C4-2B (cell line): ENCODE measurements around the gene ECHDC1.

ENCODE experiments used
- H3K27ac ChIP-seq: fragments of 450-650 bp; 2 replicates; pipeline ENCODE4 v1.5.1; 2017
- ZFX ChIP-seq: fragments of 450-650 bp; IDR thresholded peaks from 2 replicates; pipeline ENCODE4 v1.6.1; 2017
- TF ChIP-seq, protein P1 (sequence below): fragments of 450-650 bp; conservative IDR thresholded peaks from 2 replicates; pipeline ENCODE4 v1.5.1; 2017; ENCODE audit warnings: mild to moderate bottlenecking

ECHDC1 gene

DNA sequence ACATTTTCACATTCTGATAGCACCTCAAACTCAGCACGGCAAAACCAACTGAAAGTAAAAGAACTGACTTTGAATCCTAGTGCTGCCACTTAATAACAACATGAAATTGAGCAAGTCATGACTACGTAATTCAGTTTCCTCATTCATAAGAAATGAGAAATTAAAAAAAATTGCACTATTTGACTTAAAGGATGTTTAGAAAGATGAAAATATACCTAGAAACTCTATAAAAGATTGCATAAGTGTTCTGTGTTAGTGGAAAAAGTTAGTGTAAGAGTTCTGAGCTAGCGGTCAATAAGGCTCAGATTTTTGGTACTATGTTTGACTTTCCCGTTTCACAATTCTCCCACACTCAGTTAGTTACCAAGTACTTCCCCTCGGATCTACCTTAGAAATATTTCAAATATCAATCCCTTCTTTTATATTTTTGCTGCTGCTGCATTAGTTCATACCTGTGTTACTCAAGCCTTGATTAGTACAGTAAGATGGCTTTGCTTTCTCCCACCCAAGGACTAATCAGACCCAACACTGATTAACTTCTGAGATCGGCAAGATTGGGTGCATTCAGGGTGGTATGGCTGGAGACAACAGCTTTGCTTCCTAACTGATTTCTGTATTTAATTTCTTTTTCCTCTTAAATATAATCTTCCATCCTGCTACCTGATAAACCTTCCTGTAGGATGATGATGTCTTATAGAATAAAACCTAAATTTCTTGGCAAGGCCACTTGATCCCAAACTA lies 25.9 kb downstream of the ECHDC1 start:
- no peak overlapping the region for H3K27ac ChIP-seq

DNA sequence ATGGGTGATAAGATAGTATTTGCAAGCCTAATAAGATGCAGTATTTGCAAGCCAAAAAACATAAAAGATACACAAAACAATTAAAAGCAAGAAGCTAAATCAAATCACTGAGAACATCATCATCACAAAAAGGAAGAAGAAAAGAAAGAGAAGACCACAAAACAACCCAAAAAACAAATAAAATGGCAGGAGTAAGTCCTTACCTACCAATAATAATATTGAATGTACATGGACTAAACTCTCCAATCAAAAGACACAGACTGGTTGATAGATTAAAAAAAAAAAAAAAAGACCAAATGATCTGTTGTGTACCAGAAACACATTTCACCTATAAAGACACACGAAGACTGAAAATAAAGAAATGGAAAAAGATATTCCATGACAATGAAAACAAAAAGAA lies 37.7 kb downstream of the ECHDC1 start:
- TF ChIP-seq, protein P1, sequence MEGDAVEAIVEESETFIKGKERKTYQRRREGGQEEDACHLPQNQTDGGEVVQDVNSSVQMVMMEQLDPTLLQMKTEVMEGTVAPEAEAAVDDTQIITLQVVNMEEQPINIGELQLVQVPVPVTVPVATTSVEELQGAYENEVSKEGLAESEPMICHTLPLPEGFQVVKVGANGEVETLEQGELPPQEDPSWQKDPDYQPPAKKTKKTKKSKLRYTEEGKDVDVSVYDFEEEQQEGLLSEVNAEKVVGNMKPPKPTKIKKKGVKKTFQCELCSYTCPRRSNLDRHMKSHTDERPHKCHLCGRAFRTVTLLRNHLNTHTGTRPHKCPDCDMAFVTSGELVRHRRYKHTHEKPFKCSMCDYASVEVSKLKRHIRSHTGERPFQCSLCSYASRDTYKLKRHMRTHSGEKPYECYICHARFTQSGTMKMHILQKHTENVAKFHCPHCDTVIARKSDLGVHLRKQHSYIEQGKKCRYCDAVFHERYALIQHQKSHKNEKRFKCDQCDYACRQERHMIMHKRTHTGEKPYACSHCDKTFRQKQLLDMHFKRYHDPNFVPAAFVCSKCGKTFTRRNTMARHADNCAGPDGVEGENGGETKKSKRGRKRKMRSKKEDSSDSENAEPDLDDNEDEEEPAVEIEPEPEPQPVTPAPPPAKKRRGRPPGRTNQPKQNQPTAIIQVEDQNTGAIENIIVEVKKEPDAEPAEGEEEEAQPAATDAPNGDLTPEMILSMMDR = no peak
- no peak for TF ChIP-seq ZFX
- H3K27ac ChIP-seq = no peak overlapping the region

More for the DNA sequence above, 25.9 kb downstream of the ECHDC1 start:
- TF ChIP-seq, protein P1 = no peak
- no peak for TF ChIP-seq ZFX

DNA sequence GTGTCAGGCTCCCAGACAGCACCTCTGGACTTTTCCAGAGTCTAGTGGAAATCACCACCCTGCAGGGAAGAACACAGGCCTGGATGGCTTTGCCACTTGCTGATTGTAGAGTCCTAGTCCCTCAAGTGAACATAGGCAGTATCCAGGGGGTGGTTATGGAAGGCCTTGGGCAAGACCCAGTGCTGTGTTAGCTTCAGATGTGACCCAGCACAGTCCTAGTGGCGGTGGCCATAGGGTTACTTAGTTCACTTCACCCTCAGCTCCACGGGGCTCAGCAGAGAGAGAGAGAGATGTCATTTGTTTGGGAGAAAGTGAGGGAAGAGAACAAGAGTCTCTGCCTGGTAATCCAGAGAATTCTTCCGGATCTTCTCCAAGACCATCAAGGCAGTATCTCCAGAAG lies 39.5 kb downstream of the ECHDC1 start:
- TF ChIP-seq, protein P1 = no peak
- TF ChIP-seq ZFX = no peak
- H3K27ac ChIP-seq = no peak overlapping the region

DNA sequence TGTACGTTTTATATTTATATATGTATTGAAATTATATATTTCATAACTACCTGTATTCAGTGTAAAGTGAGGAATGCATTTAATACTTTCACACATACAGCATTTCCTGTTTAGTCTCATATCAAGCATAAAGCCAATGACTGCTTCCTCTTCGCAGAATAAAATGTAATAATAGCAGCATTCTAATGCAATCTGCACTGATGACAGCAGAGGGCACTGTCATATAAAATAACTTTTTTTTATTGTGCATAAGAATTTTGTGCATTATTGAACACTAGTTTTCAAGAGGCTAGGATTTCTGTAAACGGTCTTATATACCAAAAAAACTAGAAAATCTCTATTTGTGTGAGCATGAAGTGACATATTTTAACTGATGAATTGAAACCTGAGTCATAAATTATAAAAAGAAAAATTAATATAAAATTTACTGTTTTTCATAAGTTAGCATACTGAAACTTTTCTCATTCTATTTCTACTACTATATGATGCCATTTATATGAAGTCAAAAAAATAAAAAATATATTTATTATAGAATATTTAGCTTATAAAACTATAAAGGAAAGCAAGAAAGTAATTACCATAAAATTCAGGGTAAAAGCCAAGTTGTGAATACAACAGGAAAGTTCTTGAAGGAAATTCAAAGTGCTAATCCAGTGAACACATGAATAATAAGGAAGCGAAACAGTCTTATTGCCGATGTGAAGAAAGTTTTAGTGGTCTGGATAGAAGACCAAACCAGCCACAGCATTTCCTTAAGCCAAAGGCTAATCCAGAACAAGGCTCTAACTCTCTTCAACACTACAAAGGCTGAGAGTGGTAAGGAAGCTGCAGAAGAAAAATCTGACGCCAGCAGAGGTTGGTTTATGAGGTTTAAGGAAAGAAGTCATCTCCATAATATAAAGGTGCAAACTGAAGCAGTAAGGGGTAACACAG lies 40.4 kb downstream of the ECHDC1 start:
- H3K27ac ChIP-seq = no peak overlapping the region

DNA sequence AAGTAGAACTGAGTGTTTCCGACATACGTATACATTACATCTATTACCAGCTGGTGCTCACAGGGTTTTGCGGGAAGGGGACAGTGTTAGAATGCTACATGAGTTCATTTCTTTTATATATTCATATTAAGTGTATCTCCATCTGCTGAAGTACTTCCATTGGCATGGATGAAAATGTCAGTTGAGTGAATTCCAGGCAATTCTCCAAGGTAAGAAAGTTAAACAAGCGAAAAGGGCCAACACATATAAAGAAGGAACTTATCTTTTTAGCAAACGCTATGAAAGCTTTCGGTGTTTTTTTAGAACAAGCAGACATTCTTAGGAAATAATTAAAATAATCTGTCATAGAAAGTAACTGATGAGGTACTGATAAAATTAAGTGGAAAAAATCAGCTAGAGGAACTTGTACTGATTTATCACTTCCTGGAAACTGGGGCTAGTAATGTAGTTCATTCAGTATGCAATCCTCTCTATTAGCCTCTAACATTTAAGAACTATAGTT lies 42.2 kb downstream of the ECHDC1 start:
- H3K27ac ChIP-seq = no peak overlapping the region
- TF ChIP-seq ZFX = no peak
- TF ChIP-seq, protein P1 = no peak

More for the DNA sequence above, 40.4 kb downstream of the ECHDC1 start:
- no peak for TF ChIP-seq ZFX
- TF ChIP-seq, protein P1 = peak; percentile 78

DNA sequence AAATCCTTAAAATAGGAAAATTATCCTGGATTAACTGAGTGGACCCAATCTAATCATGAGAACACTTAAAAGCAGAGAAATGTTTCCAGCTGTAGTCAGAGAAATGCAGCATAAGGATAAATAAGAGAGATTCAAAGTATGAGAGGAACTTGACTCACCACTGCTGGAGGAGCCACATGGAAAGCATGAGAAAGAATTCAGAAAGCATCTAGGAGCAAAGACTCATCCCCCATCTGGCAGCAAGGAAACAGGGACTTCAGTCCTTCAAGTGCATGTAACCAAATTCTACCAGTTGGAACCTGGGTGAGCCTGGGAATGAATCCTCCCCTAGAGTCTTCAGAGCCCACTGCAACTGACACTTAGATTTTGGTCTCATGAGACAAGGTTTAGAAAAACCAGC lies 43.0 kb downstream of the ECHDC1 start:
- TF ChIP-seq, protein P1 = no peak
- TF ChIP-seq ZFX = no peak
- H3K27ac ChIP-seq = no peak overlapping the region
